Prostate gland (tissue), 2 donors: ENCODE measurements around the gene CHCHD6.

Source experiments
- POLR2A ChIP-seq: fragments of 450-650 bp; IDR thresholded peaks from one replicate; pipeline ENCODE4 v1.6.1; 2016; ENCODE audit warnings: antibody characterized with exemption, mild to moderate bottlenecking
- POLR2AphosphoS5 ChIP-seq: sonication (generic); formaldehyde crosslinking; IDR thresholded peaks from one replicate; pipeline ENCODE4 v1.6.1; 2017; ENCODE audit warnings: antibody characterized with exemption
- TF ChIP-seq, protein P1 (sequence below), 4 experiments: fragments of 200-600 bp in 2 of 4; fragments of 450-650 bp in 2 of 4; sonication (generic) in 2 of 4; IDR thresholded peaks; 1 replicate in 3 of 4; 2 replicates in 1 of 4; pipeline ENCODE4 v1.5.1; 2016 to 2019; ENCODE audit warnings: antibody characterized with exemption in 4 of 4, mild to moderate bottlenecking in 2 of 4, moderate library complexity in 2 of 4

DNA sequence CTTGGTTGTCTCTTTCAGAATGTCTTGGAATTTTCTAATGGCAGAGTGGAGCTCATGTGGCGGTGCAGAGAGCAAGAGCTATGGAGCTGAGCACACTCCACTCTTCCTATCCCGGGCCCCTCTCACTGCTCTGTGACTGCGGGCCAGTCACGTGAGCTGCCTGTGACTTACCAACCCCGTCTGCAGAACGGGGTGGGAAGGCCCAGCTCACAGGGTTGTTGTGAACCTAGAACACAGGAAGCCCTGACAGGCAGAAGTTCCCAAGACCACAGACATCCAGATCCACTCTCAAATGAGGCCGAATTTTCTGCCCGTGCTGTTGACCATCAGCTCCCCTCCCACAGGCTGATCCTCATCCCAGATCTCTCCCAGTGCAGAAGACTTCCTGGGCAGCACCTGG is 243.4 kb downstream of the CHCHD6 start:
- TF ChIP-seq, protein P1, sequence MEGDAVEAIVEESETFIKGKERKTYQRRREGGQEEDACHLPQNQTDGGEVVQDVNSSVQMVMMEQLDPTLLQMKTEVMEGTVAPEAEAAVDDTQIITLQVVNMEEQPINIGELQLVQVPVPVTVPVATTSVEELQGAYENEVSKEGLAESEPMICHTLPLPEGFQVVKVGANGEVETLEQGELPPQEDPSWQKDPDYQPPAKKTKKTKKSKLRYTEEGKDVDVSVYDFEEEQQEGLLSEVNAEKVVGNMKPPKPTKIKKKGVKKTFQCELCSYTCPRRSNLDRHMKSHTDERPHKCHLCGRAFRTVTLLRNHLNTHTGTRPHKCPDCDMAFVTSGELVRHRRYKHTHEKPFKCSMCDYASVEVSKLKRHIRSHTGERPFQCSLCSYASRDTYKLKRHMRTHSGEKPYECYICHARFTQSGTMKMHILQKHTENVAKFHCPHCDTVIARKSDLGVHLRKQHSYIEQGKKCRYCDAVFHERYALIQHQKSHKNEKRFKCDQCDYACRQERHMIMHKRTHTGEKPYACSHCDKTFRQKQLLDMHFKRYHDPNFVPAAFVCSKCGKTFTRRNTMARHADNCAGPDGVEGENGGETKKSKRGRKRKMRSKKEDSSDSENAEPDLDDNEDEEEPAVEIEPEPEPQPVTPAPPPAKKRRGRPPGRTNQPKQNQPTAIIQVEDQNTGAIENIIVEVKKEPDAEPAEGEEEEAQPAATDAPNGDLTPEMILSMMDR (IDR thresholded peaks at IDR 0.05) = no peak
- TF ChIP-seq POLR2A (no peak), POLR2AphosphoS5 (no peak)
